GM12801 (cell line): ENCODE measurements around the gene CTXN3.

ENCODE experiments used
- TF ChIP-seq, protein P1 (sequence below): IDR thresholded peaks from one replicate; pipeline ENCODE4 v1.5.1; 2011; ENCODE audit warnings: control low read depth; ENCODE audit not compliant: insufficient read length; ENCODE audit errors: extremely low read depth

The CTXN3 gene

DNA sequence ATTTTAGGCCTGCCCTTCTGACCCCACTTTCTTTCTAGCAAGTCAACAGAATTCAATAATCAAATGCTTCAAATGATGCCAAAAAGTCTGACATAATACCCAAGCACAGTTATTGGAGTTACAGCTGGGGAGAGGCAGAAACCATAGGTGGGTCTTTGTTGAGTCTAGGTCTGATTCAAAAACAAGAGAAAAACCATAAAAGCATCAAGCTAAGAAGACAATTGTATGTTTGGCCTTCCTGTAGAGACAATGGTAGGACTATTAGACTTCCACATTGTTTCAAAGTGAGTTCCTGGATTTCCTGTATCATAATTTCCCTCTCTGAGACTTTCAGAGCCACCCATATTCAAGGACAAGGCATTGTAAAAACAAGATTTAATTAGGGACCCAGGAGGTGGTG lies 37.5 kb downstream of the CTXN3 start:
- TF ChIP-seq, protein P1, sequence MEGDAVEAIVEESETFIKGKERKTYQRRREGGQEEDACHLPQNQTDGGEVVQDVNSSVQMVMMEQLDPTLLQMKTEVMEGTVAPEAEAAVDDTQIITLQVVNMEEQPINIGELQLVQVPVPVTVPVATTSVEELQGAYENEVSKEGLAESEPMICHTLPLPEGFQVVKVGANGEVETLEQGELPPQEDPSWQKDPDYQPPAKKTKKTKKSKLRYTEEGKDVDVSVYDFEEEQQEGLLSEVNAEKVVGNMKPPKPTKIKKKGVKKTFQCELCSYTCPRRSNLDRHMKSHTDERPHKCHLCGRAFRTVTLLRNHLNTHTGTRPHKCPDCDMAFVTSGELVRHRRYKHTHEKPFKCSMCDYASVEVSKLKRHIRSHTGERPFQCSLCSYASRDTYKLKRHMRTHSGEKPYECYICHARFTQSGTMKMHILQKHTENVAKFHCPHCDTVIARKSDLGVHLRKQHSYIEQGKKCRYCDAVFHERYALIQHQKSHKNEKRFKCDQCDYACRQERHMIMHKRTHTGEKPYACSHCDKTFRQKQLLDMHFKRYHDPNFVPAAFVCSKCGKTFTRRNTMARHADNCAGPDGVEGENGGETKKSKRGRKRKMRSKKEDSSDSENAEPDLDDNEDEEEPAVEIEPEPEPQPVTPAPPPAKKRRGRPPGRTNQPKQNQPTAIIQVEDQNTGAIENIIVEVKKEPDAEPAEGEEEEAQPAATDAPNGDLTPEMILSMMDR: no peak

DNA sequence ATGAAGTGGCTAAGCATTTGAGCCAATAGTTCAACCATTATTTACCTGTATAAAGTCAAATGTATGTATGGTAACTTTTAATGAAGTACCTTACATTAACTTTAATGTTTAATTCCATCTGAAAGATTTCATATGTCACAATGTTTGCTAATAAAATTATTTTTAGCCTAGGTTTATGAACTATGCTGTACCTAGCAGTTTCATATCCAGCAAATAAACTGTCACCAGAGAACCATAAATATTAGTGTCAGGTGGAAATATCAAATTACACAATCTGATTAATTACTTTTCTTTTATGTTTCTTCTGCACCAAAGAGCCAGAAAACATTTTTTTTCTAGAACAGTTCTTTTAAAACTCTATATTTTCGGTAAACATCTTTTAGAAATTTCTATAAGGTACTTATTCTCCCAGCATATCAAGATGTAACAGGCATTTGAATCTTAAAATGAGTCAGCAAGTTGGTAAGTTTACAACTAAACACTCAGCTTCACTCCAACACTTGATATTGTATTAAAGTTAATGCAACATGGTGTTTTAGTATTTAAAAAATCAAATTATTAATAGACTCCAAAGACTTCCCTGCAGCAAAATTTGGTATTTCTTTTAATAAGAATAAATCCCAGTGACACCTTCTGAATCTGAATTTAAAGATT lies 45.8 kb downstream of the CTXN3 start:
- TF ChIP-seq, protein P1: no peak

DNA sequence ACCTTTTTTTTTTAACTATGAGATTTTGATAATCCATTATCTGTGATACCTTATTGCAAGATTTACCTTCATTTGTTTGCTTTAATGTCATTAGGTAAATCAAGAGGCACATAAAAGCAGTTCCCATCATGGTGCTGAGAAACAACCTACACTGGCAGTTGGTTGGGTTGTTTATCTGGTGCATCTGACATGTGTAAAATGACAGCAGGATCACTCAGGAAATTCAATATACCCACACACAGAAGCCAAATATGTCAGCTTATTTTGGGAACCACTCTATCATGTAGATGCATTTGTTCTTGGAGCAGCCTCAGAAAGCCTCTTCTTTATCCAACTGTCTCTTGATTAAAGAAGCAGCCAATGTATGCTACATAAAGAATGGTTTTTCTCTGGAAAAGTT lies 46.5 kb downstream of the CTXN3 start:
- TF ChIP-seq, protein P1: no peak

DNA sequence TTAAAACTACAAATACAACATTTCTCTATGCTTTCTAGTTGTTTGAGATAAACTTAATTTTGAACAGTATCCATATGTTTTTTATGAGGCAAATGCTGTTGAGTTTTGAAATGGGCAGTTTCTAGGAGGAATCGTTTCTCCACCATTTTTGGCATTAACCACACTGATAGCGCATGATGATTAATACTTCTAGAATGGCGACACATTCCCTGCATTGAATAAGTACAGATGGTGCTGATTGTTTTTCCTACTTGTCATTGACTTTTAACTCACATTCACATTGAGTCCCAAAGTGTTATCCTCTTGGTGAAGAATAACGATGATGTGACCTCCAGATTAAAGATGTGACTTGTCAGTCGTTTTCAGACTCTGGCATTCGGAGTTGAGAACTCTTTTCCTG lies 47.8 kb downstream of the CTXN3 start:
- TF ChIP-seq, protein P1: no peak

DNA sequence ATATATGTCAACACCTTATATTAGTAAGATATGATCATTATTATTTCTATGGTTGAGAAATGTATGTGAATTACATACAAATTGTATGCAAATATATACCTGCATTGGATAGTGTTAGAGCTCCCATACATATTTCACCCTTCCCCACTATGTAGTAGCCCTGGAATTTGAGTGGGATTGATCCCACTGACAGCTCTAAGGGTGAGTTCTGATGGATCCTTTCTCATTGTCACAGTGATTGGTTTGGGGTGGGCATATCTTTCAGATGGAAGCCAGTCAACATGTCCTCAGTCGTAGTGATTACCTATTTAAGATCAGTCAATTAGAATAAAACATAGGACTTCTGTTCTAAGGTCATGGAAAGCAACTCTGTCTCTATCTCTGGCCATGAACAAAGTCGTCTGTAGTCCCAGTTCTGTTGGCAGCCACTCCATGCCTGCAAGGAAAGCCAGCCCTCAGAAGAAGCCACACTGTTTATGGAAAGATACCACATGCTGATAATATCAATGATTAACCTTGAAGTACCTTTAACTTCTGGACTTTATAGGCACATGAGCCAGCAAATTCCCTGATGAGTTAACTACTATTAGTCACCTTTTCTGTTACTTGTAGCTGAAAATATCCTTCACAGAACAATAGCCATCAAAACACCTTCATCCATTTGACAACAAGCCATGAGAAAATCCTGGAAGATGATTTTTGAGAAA lies 49.2 kb downstream of the CTXN3 start:
- TF ChIP-seq, protein P1: no peak

DNA sequence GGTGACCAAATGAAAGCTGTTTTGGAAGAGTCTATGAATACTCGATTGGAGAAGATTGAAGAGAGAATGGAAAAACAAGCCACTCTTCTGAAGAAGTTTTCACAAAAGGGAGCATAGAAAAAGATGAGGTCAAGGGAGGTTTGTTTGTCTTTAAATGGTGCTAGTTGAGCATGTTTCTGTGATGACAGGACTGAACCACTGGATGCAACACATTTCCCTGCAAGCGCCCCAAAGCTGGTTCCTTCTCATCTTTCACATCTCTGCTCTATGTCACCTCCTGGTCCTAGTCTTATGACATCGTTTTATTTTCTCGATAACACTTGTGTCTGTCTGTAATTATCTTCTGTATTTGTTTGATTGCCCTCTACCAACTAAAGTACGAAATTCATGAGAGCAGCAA lies 50.5 kb downstream of the CTXN3 start:
- TF ChIP-seq, protein P1: no peak

DNA sequence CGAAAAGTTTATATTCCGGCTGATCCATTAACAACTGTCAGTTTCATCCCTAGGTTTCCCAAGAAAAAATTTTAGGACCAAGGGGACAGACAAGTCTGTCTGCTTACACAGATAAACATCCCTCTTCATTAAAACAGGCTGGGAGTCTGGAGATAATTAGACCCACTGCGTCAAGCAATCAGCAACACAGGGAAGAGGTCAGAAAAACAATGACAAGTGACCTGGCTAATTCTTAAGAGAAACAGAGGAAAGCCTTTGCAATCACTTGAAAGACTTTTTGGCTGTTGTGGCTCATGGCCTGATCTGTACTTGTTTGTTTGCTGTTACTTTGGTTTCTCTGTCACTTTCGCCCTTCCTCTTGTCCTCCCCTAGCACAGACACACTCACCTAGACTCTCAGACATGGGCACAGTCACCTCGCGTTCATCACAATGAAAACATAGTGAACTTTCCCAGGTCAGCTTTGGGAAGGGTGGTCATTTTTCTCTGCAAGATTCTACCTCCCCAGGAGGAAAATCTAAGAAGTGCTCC lies 51.4 kb downstream of the CTXN3 start:
- TF ChIP-seq, protein P1: no peak
